RWPE2 (cell line): ENCODE data around the gene NACC2.

ENCODE experiments used
- ATAC-seq: fragments of 200-7000 bp; cut with Tn5 transposase; 3 replicates; pipeline ENCODE4 v1.9.1; 2021; ENCODE audit warnings: low read depth
- DNase-seq: peaks from one replicate; pipeline ENCODE4 v3.0.0-alpha.2; 2020; ENCODE audit warnings: low spot score
- H3K27ac ChIP-seq: fragments of 450-650 bp; 2 replicates; pipeline ENCODE4 v1.5.1; 2017; ENCODE audit warnings: mild to moderate bottlenecking; ENCODE audit not compliant: poor library complexity, severe bottlenecking
- H3K27me3 ChIP-seq: fragments of 250-450 bp; sonication (Bioruptor Pico); 2 replicates; pipeline ENCODE4 v1.5.1; 2021; ENCODE audit warnings: mild to moderate bottlenecking, moderate library complexity; ENCODE audit not compliant: insufficient read depth, poor library complexity, severe bottlenecking
- H3K36me3 ChIP-seq: fragments of 250-450 bp; sonication (Bioruptor Pico); 2 replicates; pipeline ENCODE4 v1.5.1; 2020; ENCODE audit warnings: low read depth, mild to moderate bottlenecking, moderate library complexity
- H3K4me1 ChIP-seq: fragments of 250-450 bp; sonication (Bioruptor Pico); 2 replicates; pipeline ENCODE4 v1.5.1; 2021; ENCODE audit warnings: mild to moderate bottlenecking, moderate library complexity; ENCODE audit not compliant: insufficient read depth, poor library complexity, severe bottlenecking
- H3K4me3 ChIP-seq: fragments of 250-450 bp; sonication (Bioruptor Pico); 2 replicates; pipeline ENCODE4 v1.5.1; 2021; ENCODE audit warnings: mild to moderate bottlenecking, moderate library complexity; ENCODE audit not compliant: severe bottlenecking
- H3K9me3 ChIP-seq: fragments of 250-450 bp; sonication (Bioruptor Pico); 2 replicates; pipeline ENCODE4 v1.5.1; 2021; ENCODE audit warnings: mild to moderate bottlenecking, moderate library complexity; ENCODE audit not compliant: severe bottlenecking
- CTCF ChIP-seq: fragments of 450-650 bp; IDR thresholded peaks from one replicate; pipeline ENCODE4 v1.5.1; 2017; ENCODE audit warnings: mild to moderate bottlenecking, moderate library complexity; ENCODE audit not compliant: poor library complexity, severe bottlenecking

Gene NACC2

DNA sequence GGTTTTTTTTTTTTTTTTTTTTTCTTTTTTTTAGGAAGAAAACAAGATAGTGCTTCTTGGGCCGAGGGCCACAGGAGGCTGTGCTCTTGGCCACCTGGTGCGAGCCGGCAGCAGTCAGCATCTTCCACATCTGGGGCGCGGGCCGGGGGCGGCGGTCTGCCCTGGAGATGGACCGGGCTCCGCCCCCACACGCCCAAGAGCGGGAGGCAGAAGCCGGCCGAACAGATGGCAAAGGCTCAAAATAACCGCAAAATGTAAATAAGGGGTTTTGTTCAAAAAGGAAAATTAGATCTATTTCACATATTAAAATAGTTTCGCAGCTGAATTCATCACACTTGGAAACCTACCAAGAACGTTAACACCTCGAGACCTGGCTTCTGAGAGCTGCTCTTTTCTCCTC, 82.4 kb downstream of the NACC2 start:
- no peaks in the 10 kb centered on the region for H3K9me3 ChIP-seq
- H3K36me3 ChIP-seq = no peaks in the 10 kb centered on the region
- H3K4me1 ChIP-seq = peaks cover 4% of the 10 kb centered on the region
- no peaks in the 10 kb centered on the region for H3K27me3 ChIP-seq
- H3K4me3 ChIP-seq = no peak overlapping the region
- DNase-seq (peak; percentile 38), ATAC-seq (no peak)
- no peak overlapping the region for H3K27ac ChIP-seq
- TF ChIP-seq CTCF = no peak

DNA sequence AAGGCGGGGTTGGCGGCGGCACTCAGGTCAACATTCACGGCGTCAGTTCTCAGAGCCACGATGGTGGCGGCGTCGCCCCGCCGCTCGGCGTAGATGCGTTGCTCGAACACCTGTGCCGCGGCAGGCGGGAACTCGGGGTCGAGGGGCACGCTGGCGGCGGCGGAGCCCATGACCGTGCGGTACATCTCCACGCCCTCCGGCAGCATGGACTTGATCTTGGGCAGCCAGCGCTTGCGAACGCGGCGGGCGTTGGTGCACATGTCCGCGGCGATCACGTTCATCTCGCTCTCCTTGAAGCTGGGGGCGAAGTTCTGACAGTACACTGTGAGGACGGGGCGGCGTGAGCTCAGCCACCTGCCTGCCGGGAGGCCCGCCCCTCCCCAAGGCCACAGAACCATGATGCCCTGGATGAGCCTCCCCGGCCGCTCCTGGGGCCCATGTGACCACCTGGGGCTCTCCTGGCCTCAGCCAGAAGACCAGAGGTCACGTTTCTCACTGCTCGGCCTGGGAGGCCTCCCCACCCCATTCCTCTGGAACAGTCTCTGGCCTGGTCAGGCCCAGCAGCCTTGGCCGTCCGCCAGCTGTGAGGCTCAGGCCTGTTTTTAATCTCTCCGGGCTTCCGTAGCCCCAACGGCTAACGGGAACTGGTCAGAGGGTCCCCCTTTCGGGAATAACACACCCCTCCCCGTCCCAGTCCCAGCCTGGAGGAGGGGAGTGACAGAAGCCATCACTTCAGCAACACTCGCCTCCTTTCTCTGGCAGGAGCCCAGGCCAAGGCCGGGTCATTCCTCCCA, 83.2 kb downstream of the NACC2 start:
- peaks cover 4% of the 10 kb centered on the region for H3K4me1 ChIP-seq
- ATAC-seq (no peak), DNase-seq (peak; percentile 54)
- no peak for TF ChIP-seq CTCF
- H3K36me3 ChIP-seq = no peaks in the 10 kb centered on the region
- H3K9me3 ChIP-seq = no peaks in the 10 kb centered on the region
- H3K27ac ChIP-seq = no peak overlapping the region
- H3K4me3 ChIP-seq = no peak overlapping the region
- H3K27me3 ChIP-seq = no peaks in the 10 kb centered on the region

GRCh38 chr9:136011376-136011702, 83.8 kb downstream of the NACC2 start:
- Histone ChIP-seq H3K4me1 (peaks cover 4% of the 10 kb centered on the region), H3K36me3 (no peaks in the 10 kb centered on the region), H3K4me3 (no peak overlapping the region), H3K9me3 (no peaks in the 10 kb centered on the region), H3K27ac (no peak overlapping the region), H3K27me3 (no peaks in the 10 kb centered on the region)
- TF ChIP-seq CTCF = no peak
- ATAC-seq (no peak), DNase-seq (peak; percentile 48)

GRCh38 chr9:136010615-136011361, 84.3 kb downstream of the NACC2 start:
- TF ChIP-seq CTCF = no peak
- Histone ChIP-seq H3K9me3 (no peaks in the 10 kb centered on the region), H3K4me1 (peaks cover 4% of the 10 kb centered on the region), H3K27me3 (no peaks in the 10 kb centered on the region), H3K27ac (no peak overlapping the region), H3K36me3 (no peaks in the 10 kb centered on the region), H3K4me3 (no peak overlapping the region)
- DNase-seq (no peak), ATAC-seq (no peak)

DNA sequence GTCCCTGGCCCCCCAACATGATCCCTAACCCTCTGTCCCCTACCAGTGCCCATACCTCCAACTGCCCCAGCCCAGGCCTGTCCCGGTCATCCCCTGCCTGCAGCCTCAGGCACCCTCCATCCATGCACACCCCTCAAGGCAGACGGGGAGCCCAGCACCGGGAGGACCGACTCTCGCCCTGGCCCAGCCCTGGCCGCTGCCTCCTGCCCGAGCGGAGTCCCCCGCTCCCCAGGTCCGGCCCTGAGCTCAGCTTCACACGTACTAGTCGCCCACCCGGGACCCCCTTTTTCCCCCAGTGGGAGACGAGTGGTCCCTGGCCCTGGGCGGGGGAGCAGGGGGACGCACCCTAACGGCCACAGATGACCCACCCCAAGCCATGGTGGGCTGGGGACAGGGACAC, 84.9 kb downstream of the NACC2 start:
- ATAC-seq (no peak), DNase-seq (no peak)
- H3K9me3 ChIP-seq = no peaks in the 10 kb centered on the region
- no peak overlapping the region for H3K27ac ChIP-seq
- no peak overlapping the region for H3K4me3 ChIP-seq
- peaks cover 4% of the 10 kb centered on the region for H3K4me1 ChIP-seq
- TF ChIP-seq CTCF = no peak
- H3K36me3 ChIP-seq = no peaks in the 10 kb centered on the region
- H3K27me3 ChIP-seq = no peaks in the 10 kb centered on the region
